ENCODE measurements around the gene ITGA11. TPM values are rescaled to one million over a fixed set of nuclear protein-coding genes. Genes with fewer than 3 reads are reported as not detected.

Gene ITGA11
- total and polyA plus RNA-seq, 4 experiments from 2014 or later = not detected

DNA sequence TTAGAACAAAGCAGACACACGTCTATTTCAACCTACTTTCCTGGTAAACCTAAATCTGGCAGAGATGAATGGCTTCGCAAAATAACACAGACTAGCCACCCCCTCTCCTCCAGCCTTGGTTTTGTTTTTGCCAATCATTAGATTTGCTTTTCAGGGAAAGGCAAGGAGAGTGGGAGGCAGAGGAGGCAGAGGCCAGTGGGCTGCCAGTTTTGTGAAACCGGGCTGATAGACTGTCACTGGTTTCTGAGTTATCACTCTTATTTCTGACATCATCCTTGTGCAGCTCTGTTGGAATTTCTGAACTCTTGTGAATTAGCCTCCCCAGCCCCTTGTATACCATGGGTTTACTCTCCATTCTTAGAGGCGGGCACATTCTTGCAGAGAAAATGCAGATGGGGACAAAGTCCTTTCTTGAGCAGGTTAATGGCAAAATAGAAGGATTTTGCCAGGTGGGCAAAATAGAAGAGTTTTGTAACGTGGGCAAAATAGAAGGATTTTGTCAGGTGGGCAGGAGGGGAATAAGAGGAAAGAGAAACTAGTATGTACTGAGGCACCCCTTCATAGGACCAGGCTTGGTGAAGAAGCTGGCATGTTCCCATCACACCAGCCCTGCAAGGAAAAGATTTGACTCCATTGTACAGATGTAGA, 157.6 kb downstream of the ITGA11 start:
- DNase-seq = no peak
- H3K36me3 Mint-ChIP-seq = peaks cover 0 to 15% of the 10 kb centered on the region in 2 donors
- no peaks in the 10 kb centered on the region for H3K27me3 Mint-ChIP-seq
- Histone ChIP-seq H3K36me3 (ENCODE audit: insufficient read depth, low read length) (no peaks in the 10 kb centered on the region), H3K4me3 (ENCODE audit: low read length in 2 of 2) (no peak overlapping the region), H3K9me3 (ENCODE audit: control insufficient read depth in 1 of 2, low read length in 2 of 2) (no peaks in the 10 kb centered on the region), H3K27me3 (ENCODE audit: insufficient read depth, low read length) (no peaks in the 10 kb centered on the region), H3K4me1 (ENCODE audit: insufficient read depth, low read length) (peaks cover 18% of the 10 kb centered on the region), H3K27ac (ENCODE audit: low read depth, low read length) (no peak overlapping the region)
- no peaks in the 10 kb centered on the region for H3K9me3 Mint-ChIP-seq
- peak overlapping the region in 1 of 8 donors; percentile 43 for H3K4me3 Mint-ChIP-seq
- peaks cover 16 to 27% (median 18%) of the 10 kb centered on the region in 4 donors for H3K4me1 Mint-ChIP-seq
- peak overlapping the region in 1 of 7 donors; percentile 5 for H3K27ac Mint-ChIP-seq
- intact Hi-C loops (cut with micrococcal nuclease) = no loop called here
- POLR2A ChIA-PET (ENCODE audit: partially characterized antibody) = interaction anchor here (1.2 kb wide), 1 partner anchor 17 kb away, joined by 3 read pairs; no protein-coding TSS in a partner anchor
- CTCF ChIA-PET (ENCODE audit: partially characterized antibody) = no interaction called here

DNA sequence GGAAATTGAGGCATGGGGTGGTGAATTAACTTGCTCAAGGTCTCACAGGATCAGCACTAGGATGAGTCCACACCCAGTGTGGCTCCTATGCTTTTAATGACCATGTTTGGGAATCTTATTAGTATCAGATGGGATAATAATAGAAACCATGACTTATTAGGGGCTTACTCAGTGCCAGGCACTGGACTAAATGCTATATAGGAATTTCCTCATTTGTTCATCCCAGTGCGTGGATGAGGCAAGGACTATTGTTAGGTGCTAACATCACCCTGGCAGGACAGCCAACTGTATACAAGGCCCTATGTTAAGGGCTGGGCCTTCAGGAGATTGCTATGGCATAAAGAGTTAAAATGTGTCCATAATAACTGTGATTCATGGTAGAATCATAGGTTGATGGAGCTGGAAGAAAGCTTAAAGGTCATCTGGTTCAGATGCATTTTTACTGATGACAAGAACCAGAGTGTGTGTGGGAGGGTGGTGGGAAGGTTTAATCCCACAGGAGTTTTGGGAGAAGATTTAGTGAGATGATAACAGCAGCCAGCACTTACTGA, 159.2 kb downstream of the ITGA11 start:
- Histone ChIP-seq H3K9me3 (ENCODE audit: control insufficient read depth in 1 of 2, low read length in 2 of 2) (no peaks in the 10 kb centered on the region), H3K4me3 (ENCODE audit: low read length in 2 of 2) (no peak overlapping the region), H3K4me1 (ENCODE audit: insufficient read depth, low read length) (peaks cover 11% of the 10 kb centered on the region), H3K27me3 (ENCODE audit: insufficient read depth, low read length) (no peaks in the 10 kb centered on the region), H3K36me3 (ENCODE audit: insufficient read depth, low read length) (no peaks in the 10 kb centered on the region), H3K27ac (ENCODE audit: low read depth, low read length) (no peak overlapping the region)
- Mint-ChIP-seq H3K4me1 (peaks cover 10 to 14% (median 10%) of the 10 kb centered on the region in 4 donors), H3K4me3 (no peak overlapping the region), H3K27me3 (peaks cover 0 to 4% of the 10 kb centered on the region in 2 donors), H3K27ac (no peak overlapping the region), H3K9me3 (no peaks in the 10 kb centered on the region), H3K36me3 (peaks cover 0 to 5% of the 10 kb centered on the region in 2 donors)
- no peak for DNase-seq
- ChIA-PET CTCF (ENCODE audit: partially characterized antibody) (interaction anchor here (1.4 kb wide), 1 partner anchor 33 kb away, joined by 3 read pairs; no protein-coding TSS in a partner anchor), POLR2A (ENCODE audit: partially characterized antibody) (no interaction called here)
- intact Hi-C loops (cut with micrococcal nuclease) = no loop called here

- H3K36me3 ChIP-seq (ENCODE audit: insufficient read depth, low read length) = no peaks in the 10 kb centered on the region
- peaks cover 0 to 7% of the 10 kb centered on the region in 2 donors for H3K27me3 Mint-ChIP-seq
- peaks cover 6 to 8% (median 8%) of the 10 kb centered on the region in 4 donors for H3K4me1 Mint-ChIP-seq
- intact Hi-C loops (cut with micrococcal nuclease) = no loop called here
- H3K27ac Mint-ChIP-seq = no peak overlapping the region
- POLR2A ChIA-PET (ENCODE audit: partially characterized antibody) = no interaction called here
- no peaks in the 10 kb centered on the region for H3K9me3 Mint-ChIP-seq
- no peak overlapping the region for H3K4me3 Mint-ChIP-seq
- H3K4me3 ChIP-seq (ENCODE audit: low read length in 2 of 2) = no peak overlapping the region
- H3K27ac ChIP-seq (ENCODE audit: low read depth, low read length) = no peak overlapping the region
- H3K9me3 ChIP-seq (ENCODE audit: control insufficient read depth in 1 of 2, low read length in 2 of 2) = no peaks in the 10 kb centered on the region
- H3K36me3 Mint-ChIP-seq = no peaks in the 10 kb centered on the region
- CTCF ChIA-PET (ENCODE audit: partially characterized antibody) = no interaction called here
- DNase-seq = no peak
- peaks cover 8% of the 10 kb centered on the region for H3K4me1 ChIP-seq (ENCODE audit: insufficient read depth, low read length)
- no peaks in the 10 kb centered on the region for H3K27me3 ChIP-seq (ENCODE audit: insufficient read depth, low read length)
Measured at GRCh38 chr15:68271854-68272471, 160.0 kb downstream of the ITGA11 start.

- Histone ChIP-seq H3K4me1 (ENCODE audit: insufficient read depth, low read length) (no peaks in the 10 kb centered on the region), H3K4me3 (ENCODE audit: low read length in 2 of 2) (no peak overlapping the region), H3K27me3 (ENCODE audit: insufficient read depth, low read length) (peaks cover 11% of the 10 kb centered on the region), H3K27ac (ENCODE audit: low read depth, low read length) (no peak overlapping the region), H3K36me3 (ENCODE audit: insufficient read depth, low read length) (no peaks in the 10 kb centered on the region), H3K9me3 (ENCODE audit: control insufficient read depth in 1 of 2, low read length in 2 of 2) (no peaks in the 10 kb centered on the region)
- H3K27ac Mint-ChIP-seq = no peak overlapping the region
- H3K9me3 Mint-ChIP-seq = no peaks in the 10 kb centered on the region
- H3K36me3 Mint-ChIP-seq = no peaks in the 10 kb centered on the region
- CTCF ChIA-PET (ENCODE audit: partially characterized antibody) = interaction anchor here (1.3 kb wide), 1 partner anchor 16 kb away, joined by 3 read pairs; no protein-coding TSS in a partner anchor
- H3K4me3 Mint-ChIP-seq = no peak overlapping the region
- POLR2A ChIA-PET (ENCODE audit: partially characterized antibody) = interaction anchor here (1.0 kb wide), 1 partner anchor 10 kb away, joined by 3 read pairs; the partner anchor contains the start of gene FEM1B
- H3K27me3 Mint-ChIP-seq = peaks cover 5 to 22% of the 10 kb centered on the region in 2 donors
- DNase-seq = no peak
- intact Hi-C loops (cut with micrococcal nuclease) = no loop called here
- H3K4me1 Mint-ChIP-seq = no peaks in the 10 kb centered on the region
Measured at GRCh38 chr15:68268405-68268804, 163.6 kb downstream of the ITGA11 start.

DNA sequence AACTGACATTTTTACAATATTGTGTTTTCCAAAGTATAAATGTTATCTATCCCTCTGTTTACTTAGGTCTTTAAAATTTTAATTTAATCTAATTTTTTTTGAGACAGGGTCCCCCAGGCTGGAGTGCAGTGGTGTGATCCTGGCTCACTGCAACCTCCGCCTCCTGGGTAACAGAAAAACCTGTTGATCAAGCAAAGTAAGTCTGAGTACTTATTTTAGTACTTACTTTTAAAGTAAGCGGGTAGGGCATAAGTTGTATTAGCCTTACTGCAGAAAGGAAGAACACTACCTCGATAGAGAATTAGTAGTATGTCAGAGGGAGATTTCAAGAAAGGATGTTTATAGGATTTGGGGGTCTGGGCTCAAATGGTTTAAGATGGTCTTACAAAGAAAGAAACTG, 166.3 kb downstream of the ITGA11 start:
- POLR2A ChIA-PET (ENCODE audit: partially characterized antibody) = no interaction called here
- Histone ChIP-seq H3K4me3 (ENCODE audit: low read length in 2 of 2) (no peak overlapping the region), H3K27me3 (ENCODE audit: insufficient read depth, low read length) (peaks cover 11% of the 10 kb centered on the region), H3K27ac (ENCODE audit: low read depth, low read length) (no peak overlapping the region), H3K4me1 (ENCODE audit: insufficient read depth, low read length) (no peaks in the 10 kb centered on the region), H3K36me3 (ENCODE audit: insufficient read depth, low read length) (no peaks in the 10 kb centered on the region), H3K9me3 (ENCODE audit: control insufficient read depth in 1 of 2, low read length in 2 of 2) (no peaks in the 10 kb centered on the region)
- DNase-seq = no peak
- H3K27ac Mint-ChIP-seq = no peak overlapping the region
- no peak overlapping the region for H3K4me3 Mint-ChIP-seq
- intact Hi-C loops (cut with micrococcal nuclease) = no loop called here
- H3K4me1 Mint-ChIP-seq = no peaks in the 10 kb centered on the region
- no peaks in the 10 kb centered on the region for H3K9me3 Mint-ChIP-seq
- peaks cover 11 to 23% of the 10 kb centered on the region in 2 donors for H3K27me3 Mint-ChIP-seq
- CTCF ChIA-PET (ENCODE audit: partially characterized antibody) = no interaction called here
- H3K36me3 Mint-ChIP-seq = no peaks in the 10 kb centered on the region

- Histone ChIP-seq H3K36me3 (ENCODE audit: insufficient read depth, low read length) (no peaks in the 10 kb centered on the region), H3K4me1 (ENCODE audit: insufficient read depth, low read length) (no peaks in the 10 kb centered on the region), H3K4me3 (ENCODE audit: low read length in 2 of 2) (no peak overlapping the region), H3K9me3 (ENCODE audit: control insufficient read depth in 1 of 2, low read length in 2 of 2) (no peaks in the 10 kb centered on the region), H3K27ac (ENCODE audit: low read depth, low read length) (no peak overlapping the region), H3K27me3 (ENCODE audit: insufficient read depth, low read length) (peaks cover 11% of the 10 kb centered on the region)
- H3K4me1 Mint-ChIP-seq = no peaks in the 10 kb centered on the region
- no peak for DNase-seq
- H3K27me3 Mint-ChIP-seq = peaks cover 11 to 23% of the 10 kb centered on the region in 2 donors
- no peak overlapping the region for H3K4me3 Mint-ChIP-seq
- intact Hi-C loops (cut with micrococcal nuclease) = no loop called here
- no peak overlapping the region for H3K27ac Mint-ChIP-seq
- POLR2A ChIA-PET (ENCODE audit: partially characterized antibody) = interaction anchor here (1.4 kb wide), 1 partner anchor 12 kb away, joined by 5 read pairs; no protein-coding TSS in a partner anchor
- no peaks in the 10 kb centered on the region for H3K36me3 Mint-ChIP-seq
- H3K9me3 Mint-ChIP-seq = no peaks in the 10 kb centered on the region
- CTCF ChIA-PET (ENCODE audit: partially characterized antibody) = interaction anchor here (1.5 kb wide), 1 partner anchor 14 kb away, joined by 3 read pairs; no protein-coding TSS in a partner anchor
Measured at GRCh38 chr15:68265081-68265480, 166.9 kb downstream of the ITGA11 start.

DNA sequence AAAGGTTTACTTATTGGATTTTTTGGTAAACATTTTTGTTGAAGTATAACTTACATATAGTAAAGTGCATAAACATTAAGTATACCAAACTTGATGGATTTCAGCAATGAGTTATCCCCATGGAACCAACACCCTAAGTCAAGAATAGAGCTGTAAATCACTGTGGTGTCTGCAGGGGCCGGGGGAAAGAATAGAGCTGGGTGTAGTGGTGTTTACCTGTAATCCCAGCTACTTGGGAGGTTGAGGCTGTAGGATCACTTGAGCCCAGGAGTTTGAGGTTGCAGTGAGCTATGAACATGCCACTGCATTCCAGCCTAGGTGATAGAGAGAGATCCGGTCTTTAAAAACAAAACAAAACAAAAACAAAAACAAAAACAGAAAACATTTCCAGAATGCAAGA, 167.7 kb downstream of the ITGA11 start:
- no peak overlapping the region for H3K27ac Mint-ChIP-seq
- DNase-seq = no peak
- Histone ChIP-seq H3K27me3 (ENCODE audit: insufficient read depth, low read length) (peaks cover 11% of the 10 kb centered on the region), H3K4me3 (ENCODE audit: low read length in 2 of 2) (no peak overlapping the region), H3K27ac (ENCODE audit: low read depth, low read length) (no peak overlapping the region), H3K4me1 (ENCODE audit: insufficient read depth, low read length) (no peaks in the 10 kb centered on the region), H3K9me3 (ENCODE audit: control insufficient read depth in 1 of 2, low read length in 2 of 2) (no peaks in the 10 kb centered on the region), H3K36me3 (ENCODE audit: insufficient read depth, low read length) (no peaks in the 10 kb centered on the region)
- intact Hi-C loops (cut with micrococcal nuclease) = no loop called here
- ChIA-PET CTCF (ENCODE audit: partially characterized antibody) (interaction anchor here (1.5 to 1.8 kb wide), 2 partner anchors 11 to 13 kb away, joined by 3 to 7 read pairs; no protein-coding TSS in a partner anchor), POLR2A (ENCODE audit: partially characterized antibody) (interaction anchor here (1.4 kb wide), 1 partner anchor 13 kb away, joined by 5 read pairs; no protein-coding TSS in a partner anchor)
- peaks cover 11 to 23% of the 10 kb centered on the region in 2 donors for H3K27me3 Mint-ChIP-seq
- H3K9me3 Mint-ChIP-seq = no peaks in the 10 kb centered on the region
- H3K4me3 Mint-ChIP-seq = no peak overlapping the region
- H3K36me3 Mint-ChIP-seq = no peaks in the 10 kb centered on the region
- no peaks in the 10 kb centered on the region for H3K4me1 Mint-ChIP-seq
